Upper lobe of left lung (tissue), 4 donors: ENCODE results near the gene MYEOV.

Source experiments
- CTCF ChIP-seq, 6 experiments: fragments of 450-650 bp in 4 of 6; fragments of 200-600 bp in 2 of 6; sonication (generic) in 2 of 6; IDR thresholded peaks; one replicate each; pipeline ENCODE4 v1.5.1; 2016 to 2019; ENCODE audit warnings: antibody characterized with exemption in 6 of 6
- EP300 ChIP-seq, 4 donors: sonication (generic); formaldehyde crosslinking; IDR thresholded peaks; one replicate each; pipeline ENCODE4 v1.5.1; 2017; ENCODE audit warnings: antibody characterized with exemption in 4 of 4, control low read depth in 2 of 4
- POLR2A ChIP-seq, 4 donors: fragments of 450-650 bp; IDR thresholded peaks; one replicate each; pipeline ENCODE4 v1.5.1; 2016 to 2017; ENCODE audit warnings: antibody characterized with exemption in 4 of 4, mild to moderate bottlenecking in 2 of 4
- POLR2AphosphoS5 ChIP-seq, 2 donors: sonication (generic); formaldehyde crosslinking; IDR thresholded peaks; one replicate each; pipeline ENCODE4 v1.5.1; 2017; ENCODE audit warnings: antibody characterized with exemption in 2 of 2

- TF ChIP-seq CTCF (IDR thresholded peaks at IDR 0.05) (no peak), POLR2AphosphoS5 (IDR thresholded peaks at IDR 0.05) (no peak), EP300 (IDR thresholded peaks at IDR 0.05) (no peak), POLR2A (IDR thresholded peaks at IDR 0.05) (no peak)
Observed at GRCh38 chr11:69284081-69284511, 9.9 kb upstream of the MYEOV start.
